ENCODE measurements around the gene CYP27B1.

The CYP27B1 gene

GRCh38 chr12:57764662-57765002, 2.2 kb downstream of the CYP27B1 start:
- no peak overlapping the region for H3K4me3 ChIP-seq (ENCODE audit: low read depth, low read length)
- no peak for DNase-seq (ENCODE audit: low read depth)
- TF ChIP-seq CTCF (IDR thresholded peaks at IDR 0.05; ENCODE audit: low read depth, low read length) (no peak), POLR2A (IDR thresholded peaks at IDR 0.05; ENCODE audit: extremely low read depth, insufficient read length) (no peak), MAX (IDR thresholded peaks at IDR 0.05; ENCODE audit: low read depth, low read length) (no peak), MYC (IDR thresholded peaks at IDR 0.05; ENCODE audit: low read depth, low read length) (no peak)

- no peak overlapping the region for H3K4me3 ChIP-seq (ENCODE audit: low read depth, low read length)
- DNase-seq (ENCODE audit: low read depth) = no peak
- TF ChIP-seq MYC (IDR thresholded peaks at IDR 0.05; ENCODE audit: low read depth, low read length) (no peak), MAX (IDR thresholded peaks at IDR 0.05; ENCODE audit: low read depth, low read length) (no peak), POLR2A (IDR thresholded peaks at IDR 0.05; ENCODE audit: extremely low read depth, insufficient read length) (no peak), CTCF (IDR thresholded peaks at IDR 0.05; ENCODE audit: low read depth, low read length) (no peak)
Measured at GRCh38 chr12:57763881-57764661, 2.8 kb downstream of the CYP27B1 start.

- TF ChIP-seq MAX (IDR thresholded peaks at IDR 0.05; ENCODE audit: low read depth, low read length) (no peak), POLR2A (IDR thresholded peaks at IDR 0.05; ENCODE audit: extremely low read depth, insufficient read length) (no peak), MYC (IDR thresholded peaks at IDR 0.05; ENCODE audit: low read depth, low read length) (no peak), CTCF (IDR thresholded peaks at IDR 0.05; ENCODE audit: low read depth, low read length) (no peak)
- H3K4me3 ChIP-seq (ENCODE audit: low read depth, low read length) = no peak overlapping the region
- DNase-seq (ENCODE audit: low read depth) = no peak
Measured at GRCh38 chr12:57762463-57762862, 4.4 kb downstream of the CYP27B1 start.

GRCh38 chr12:57761391-57761998, 5.4 kb downstream of the CYP27B1 start:
- no peak overlapping the region for H3K4me3 ChIP-seq (ENCODE audit: low read depth, low read length)
- DNase-seq (ENCODE audit: low read depth) = no peak
- no peak for TF ChIP-seq MAX (IDR thresholded peaks at IDR 0.05; ENCODE audit: low read depth, low read length)
- no peak for TF ChIP-seq MYC (IDR thresholded peaks at IDR 0.05; ENCODE audit: low read depth, low read length)
- no peak for TF ChIP-seq CTCF (IDR thresholded peaks at IDR 0.05; ENCODE audit: low read depth, low read length)
- no peak for TF ChIP-seq POLR2A (IDR thresholded peaks at IDR 0.05; ENCODE audit: extremely low read depth, insufficient read length)

GRCh38 chr12:57760347-57760982, 6.4 kb downstream of the CYP27B1 start:
- no peak for TF ChIP-seq MAX (IDR thresholded peaks at IDR 0.05; ENCODE audit: low read depth, low read length)
- no peak for TF ChIP-seq POLR2A (IDR thresholded peaks at IDR 0.05; ENCODE audit: extremely low read depth, insufficient read length)
- no peak for TF ChIP-seq MYC (IDR thresholded peaks at IDR 0.05; ENCODE audit: low read depth, low read length)
- no peak for TF ChIP-seq CTCF (IDR thresholded peaks at IDR 0.05; ENCODE audit: low read depth, low read length)
- no peak for DNase-seq (ENCODE audit: low read depth)
- H3K4me3 ChIP-seq (ENCODE audit: low read depth, low read length) = no peak overlapping the region
